GM08714 (cell line): Measurements from ENCODE around the gene ENGASE.

ENCODE experiments used
- H3K4me3 ChIP-seq: fragments of 200-500 bp; sonication (Bioruptor generic); 2 replicates; pipeline ENCODE4 v1.5.1; 2014; ENCODE audit warnings: mild to moderate bottlenecking, low read length, inconsistent platforms
- ZNF274 ChIP-seq: IDR thresholded peaks from 2 replicates; pipeline ENCODE4 v1.6.1; 2012; ENCODE audit warnings: mild to moderate bottlenecking, low read depth, low read length

ENGASE gene

DNA sequence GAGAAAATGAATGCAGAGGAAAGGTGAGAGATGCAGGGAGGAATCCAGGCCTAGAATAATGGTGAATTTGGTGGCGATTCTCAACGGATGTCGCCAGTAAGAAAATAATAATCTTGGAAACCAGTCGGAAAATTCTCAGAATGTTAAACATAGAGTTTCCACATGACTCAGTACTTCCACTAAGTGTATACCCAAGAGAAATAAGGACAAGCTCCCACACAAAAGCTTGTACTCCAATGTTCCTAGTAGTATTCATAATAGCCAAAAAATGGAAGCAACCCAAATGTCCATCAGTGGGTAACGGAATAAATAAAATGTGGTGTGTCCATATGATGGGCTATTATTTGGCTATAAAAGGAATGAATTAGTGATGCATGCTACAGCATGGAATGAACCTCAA is 19.4 kb upstream of the ENGASE start:
- no peak for TF ChIP-seq ZNF274
- no peak overlapping the region for H3K4me3 ChIP-seq

DNA sequence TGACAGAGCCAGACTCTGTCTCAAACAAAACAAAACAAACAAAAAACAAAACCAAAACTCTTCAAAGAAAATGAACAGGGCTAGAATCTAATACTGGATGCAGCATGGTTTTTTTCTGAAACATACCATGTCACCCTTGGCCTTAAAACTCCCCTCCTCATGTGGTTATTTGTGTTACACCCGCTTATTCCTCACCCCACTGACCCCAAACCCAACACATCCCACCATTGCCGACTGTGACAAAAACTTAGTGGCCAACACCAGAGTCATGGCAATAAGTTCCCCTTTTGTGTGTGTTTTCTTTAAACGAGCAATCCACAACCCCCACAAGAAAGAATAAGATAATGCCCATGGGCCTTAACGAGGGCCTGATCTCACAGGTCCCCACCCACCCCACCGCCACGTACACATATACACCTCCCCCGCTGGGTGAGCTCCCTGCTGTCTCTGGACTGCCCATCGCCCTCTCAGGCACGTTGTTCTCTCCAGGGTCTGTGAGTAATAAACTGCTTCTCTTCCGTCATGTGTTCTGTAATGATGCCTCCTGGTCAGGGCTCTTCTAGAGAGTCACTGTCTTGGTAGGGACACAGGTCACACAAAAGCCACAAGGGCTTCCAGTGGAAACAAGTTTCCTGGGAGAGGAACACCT is 16.8 kb upstream of the ENGASE start:
- H3K4me3 ChIP-seq = no peak overlapping the region
- TF ChIP-seq ZNF274 = no peak

DNA sequence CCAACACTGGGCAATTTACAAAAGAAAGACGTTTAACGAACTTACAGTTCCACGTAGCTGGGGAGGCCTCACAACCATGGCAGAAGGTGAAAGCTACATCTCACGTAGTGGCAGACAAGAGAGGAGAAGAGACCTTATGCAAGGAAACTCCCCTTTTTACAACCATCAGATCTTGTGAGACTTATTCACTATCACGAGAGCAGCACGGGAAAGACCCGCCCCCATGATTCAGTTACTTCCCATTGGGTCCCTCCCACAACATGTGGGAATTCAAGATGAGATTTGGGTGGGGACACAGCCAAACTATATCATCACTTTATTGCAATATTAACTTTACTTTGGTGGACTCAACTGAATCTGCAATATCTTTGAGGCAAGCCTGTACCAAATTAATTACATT is 11.9 kb upstream of the ENGASE start:
- TF ChIP-seq ZNF274 = no peak
- no peak overlapping the region for H3K4me3 ChIP-seq

DNA sequence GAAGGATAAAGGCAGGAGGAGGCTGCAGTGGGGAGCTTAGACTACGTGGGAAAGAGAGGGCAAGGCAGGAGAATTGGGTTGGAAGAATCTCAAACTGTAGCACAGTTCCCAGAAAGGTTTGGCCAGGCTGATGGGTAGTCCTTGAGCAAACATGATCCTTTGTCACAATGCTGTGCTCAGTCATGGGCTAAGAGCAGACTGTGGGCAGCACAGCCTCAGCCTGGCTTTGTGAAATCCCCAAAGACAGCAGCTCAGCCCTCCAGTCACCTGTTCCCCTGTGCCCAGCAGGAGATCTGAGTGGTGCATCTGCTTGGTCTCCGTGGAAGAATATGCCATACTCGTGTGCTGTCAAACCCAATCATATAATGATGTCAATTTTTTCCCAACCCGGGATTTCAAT is 10.6 kb upstream of the ENGASE start:
- no peak for TF ChIP-seq ZNF274
- H3K4me3 ChIP-seq = no peak overlapping the region

DNA sequence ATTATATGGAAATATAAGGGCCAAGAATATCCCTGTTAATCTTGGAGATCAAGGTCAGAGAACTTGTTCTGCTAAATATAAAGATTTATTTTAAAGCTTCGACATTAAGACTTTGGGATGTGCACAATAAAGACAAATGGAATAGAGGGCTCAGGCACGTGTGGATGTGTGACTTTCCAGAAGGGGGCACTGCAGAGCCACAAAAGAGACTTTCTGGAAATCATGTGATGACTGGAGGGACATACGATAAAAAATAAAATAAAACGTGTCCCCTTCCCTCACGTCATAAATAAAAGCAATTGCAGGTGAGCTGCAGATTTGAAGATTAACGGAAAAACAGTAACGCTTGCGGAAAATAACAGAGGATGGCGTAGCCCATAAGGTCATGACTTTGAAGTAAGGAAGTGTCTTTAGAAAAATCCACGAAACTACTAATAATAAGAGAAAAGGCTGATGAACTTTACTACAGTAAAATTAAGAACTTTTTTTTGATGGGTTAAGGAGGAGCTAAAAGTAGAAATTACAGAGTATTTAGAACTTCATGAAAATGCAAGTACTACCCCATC is 9.4 kb upstream of the ENGASE start:
- no peak for TF ChIP-seq ZNF274
- H3K4me3 ChIP-seq = no peak overlapping the region

DNA sequence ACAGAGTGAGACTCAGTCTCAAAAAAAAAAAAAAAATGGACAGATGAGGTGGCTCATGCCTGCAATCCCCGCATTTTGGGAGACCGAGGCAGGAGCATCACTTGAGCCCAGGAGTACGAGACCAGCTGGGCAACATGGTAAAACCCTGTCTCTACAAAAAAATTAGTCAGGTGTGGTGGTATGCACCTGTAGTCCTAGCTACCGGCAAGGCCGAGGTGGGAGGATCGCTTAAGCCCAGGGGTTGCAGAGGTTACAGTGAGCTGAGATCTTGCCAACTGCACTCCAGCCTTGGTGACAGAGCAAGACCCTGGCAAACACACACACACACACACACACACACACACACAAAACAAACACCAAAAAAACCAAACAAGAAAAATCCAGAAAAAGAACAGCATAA is 7.7 kb upstream of the ENGASE start:
- no peak for TF ChIP-seq ZNF274

DNA sequence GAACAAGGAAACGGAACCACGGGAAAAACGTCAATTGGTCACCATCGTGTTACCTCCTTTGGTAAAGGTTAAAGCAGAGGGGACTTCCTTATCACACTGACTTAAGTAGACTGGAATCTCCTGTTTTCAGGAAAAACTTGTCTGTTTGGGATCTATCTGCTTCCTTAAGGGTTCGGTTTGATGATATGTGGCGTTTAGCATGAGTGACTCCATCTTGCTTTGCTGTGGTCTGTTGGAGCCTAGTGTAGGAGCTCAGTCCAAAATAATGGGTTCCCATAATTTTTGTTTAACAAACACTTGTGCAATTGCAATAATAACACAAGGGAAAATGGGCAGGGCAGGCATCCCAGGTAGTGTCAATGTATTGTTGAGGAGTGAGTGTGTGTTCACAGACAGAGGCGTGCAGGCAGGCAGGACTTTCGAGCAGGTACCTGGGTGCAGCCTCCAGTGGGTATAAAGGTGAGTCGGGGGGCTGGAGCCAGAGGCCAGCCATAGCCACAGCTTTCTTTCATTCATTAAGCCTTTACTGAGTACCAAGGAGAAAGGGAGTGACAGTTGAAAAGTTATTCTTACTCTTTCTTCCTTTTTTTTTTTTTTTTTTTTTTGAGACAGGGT is 4.3 kb upstream of the ENGASE start:
- no peak overlapping the region for H3K4me3 ChIP-seq
- TF ChIP-seq ZNF274 = no peak

More for the DNA sequence above, 7.7 kb upstream of the ENGASE start:
- H3K4me3 ChIP-seq = no peak overlapping the region

DNA sequence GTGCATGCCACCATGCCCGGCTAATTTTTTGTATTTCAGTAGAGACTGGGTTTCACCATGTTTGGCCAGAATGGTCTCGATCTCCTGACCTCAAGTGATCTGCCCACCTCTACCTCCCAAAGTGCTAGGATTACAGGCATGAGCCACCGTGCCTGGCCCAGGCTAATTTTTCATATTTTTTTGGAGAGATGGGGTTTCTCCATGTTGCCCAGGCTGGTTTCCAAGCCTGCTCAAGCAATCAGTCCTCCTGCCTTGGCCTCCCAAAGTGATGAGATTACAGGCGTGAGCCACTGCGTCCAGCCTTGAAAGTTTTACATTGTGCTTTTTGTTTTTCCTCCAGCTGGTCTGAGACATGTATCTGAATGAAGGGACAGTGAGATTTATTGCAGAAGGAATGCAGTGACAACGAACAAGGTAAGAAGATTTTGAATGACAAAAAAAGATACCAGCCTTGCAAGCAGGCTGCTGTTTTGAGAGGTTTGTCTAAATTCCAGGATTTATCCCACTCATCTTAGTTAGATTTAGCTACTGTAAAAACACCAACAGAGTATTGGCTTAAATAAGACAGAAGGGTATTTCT is 3.4 kb upstream of the ENGASE start:
- TF ChIP-seq ZNF274 = no peak

DNA sequence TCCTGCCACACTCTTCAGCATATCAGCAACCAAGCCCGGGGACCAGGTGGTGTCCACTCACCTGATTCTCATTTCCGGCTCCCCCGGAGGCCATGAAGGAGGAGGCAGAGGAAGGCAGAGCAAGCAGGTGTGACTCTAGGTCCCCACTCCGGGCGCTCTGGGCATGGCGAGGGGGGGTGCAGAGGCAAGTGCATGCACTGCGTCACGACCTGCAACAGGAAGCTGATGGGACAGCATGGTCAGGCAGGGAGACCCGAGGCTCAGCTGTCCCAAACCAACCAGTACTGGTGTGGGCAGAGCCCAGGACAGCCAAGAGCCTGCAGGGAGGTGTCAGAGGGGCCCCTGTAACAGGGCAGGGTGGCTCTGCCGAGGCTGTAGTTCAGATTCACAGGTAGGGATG is 2.1 kb upstream of the ENGASE start:
- H3K4me3 ChIP-seq = no peak overlapping the region

More for the DNA sequence above, 3.4 kb upstream of the ENGASE start:
- no peak overlapping the region for H3K4me3 ChIP-seq

DNA sequence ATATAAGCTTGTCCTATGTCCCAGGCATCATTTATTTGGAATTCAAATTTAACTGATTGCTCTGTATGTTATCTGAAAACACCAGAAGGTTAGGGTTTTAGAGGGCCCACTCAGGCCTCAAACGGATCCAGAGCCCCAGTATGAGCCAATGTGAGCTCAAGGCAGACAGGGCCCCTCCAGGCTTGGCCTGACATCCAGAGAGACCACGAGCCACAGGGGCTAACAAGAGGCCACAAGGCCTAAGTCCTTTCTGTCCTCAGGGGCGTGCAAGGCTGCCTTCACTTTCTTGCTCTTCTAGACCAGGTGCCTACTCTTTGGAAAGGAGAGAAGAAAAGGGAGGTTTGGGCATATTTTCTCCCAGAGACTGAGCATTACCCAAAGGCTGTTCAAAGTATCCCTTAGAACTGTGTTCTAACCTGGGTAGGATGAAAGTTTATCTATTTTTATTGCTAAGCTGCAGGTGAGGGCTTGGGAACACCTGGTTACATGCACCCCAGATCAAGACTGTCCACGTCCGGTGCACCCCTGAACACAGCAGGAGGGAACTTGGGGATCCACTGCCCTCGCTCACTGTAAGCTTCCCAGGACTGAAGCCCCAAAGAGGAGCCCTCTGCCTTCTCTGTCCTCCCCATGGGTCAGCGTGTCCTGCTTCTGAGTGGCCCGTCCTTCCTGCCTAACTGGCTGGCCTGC is 1.5 kb upstream of the ENGASE start:
- TF ChIP-seq ZNF274 = no peak

More for the DNA sequence above, 2.1 kb upstream of the ENGASE start:
- no peak for TF ChIP-seq ZNF274

DNA sequence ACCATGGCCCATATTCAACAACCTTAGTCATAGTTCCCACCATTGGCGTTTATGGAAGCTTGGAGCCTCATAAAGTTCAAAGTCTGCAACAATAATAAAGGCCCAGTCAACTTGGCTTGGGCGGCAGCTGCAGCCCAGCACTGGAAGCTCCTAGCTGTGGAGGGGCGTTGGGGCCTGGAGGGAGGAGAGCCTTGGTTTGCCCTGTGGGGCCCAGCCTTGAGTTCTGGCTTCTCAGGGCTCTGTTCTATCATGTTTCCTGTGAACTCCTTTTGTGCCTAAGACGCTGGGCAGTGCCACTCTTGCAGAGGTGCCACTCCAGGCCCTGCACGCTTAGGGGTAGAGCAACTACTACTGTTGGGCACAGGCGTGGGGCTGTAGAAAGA is 927 bp upstream of the ENGASE start:
- H3K4me3 ChIP-seq = no peak overlapping the region
- TF ChIP-seq ZNF274 = no peak

More for the DNA sequence above, 1.5 kb upstream of the ENGASE start:
- no peak overlapping the region for H3K4me3 ChIP-seq

DNA sequence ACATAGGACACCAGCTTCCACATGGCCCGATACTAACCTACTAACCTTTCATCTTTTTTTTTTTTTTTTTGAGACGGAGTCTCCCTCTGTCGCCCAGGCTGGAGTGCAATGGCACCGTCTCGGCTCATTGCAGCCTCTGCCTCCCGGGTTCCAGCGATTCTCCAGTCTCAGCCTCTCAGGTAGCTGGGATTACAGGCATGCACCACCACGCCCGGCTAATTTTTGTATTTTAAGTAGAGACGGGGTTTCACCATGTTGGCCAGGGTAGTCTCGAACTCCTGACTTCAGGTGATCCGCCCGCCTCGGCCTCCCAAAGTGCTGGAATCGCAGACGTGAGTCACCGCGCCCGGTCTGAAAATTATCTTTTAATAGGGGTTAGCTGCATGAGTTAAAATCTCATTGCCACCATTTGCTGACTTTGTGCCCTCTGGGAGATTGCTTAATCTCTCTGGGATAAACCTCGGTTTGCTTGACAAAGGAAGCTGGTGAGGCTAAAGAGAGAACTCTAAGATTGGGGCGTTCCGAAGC is 439 bp upstream of the ENGASE start:
- peak overlapping the region; percentile 8; the same call in 1 of the 2 replicates for H3K4me3 ChIP-seq

DNA sequence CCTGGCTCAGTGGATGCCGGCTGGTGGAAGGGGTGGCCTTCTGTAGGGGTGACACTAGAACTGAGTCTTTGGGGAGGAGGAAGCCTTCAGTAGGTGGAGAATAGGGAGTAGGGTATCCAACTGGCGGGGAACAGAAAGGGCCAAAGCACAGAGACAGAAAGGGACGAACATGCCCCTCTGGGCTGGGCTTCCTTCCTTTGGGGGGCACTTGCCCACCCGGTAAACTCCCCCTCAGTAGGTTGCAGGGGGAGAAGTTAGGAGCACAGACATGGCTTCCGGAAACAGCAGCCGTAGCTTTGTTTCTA is 774 bp downstream of the ENGASE start:
- TF ChIP-seq ZNF274 = no peak
- H3K4me3 ChIP-seq = peak overlapping the region; percentile 61

DNA sequence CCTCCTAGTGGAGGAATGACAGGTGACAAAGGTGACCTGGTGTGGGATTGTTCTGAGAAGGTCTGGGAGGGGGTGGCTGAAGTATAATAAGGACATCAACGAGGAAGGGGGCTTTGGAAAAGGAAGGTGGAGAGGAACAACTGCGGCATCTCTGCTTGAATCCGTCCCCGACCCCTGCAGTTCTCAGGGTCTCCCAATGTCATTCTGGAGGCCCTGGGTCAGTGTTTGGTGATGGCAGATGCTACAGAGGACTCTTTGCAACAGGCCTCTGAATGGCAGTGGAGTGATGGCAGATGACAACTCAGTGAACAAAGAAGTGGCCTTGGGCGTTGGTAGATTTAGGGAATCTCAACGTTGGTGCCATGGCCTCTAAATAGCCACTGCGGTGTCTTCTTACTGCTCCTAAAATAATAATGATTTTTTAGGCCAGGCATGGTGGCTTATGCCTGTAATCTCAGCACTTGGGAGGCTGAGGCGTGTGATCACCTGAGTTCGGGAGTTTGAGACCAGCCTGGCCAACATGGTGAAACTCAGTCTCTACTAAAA is 1.3 kb downstream of the ENGASE start:
- H3K4me3 ChIP-seq = peak overlapping the region; percentile 61; the same call in 1 of the 2 replicates
- TF ChIP-seq ZNF274 = no peak
